GM19372 (cell line): ENCODE data around the gene KRT222.

Experiments
- ATAC-seq: cut with Tn5 transposase; IDR thresholded peaks from one replicate; pipeline ENCODE4 v1.9.1; 2021; ENCODE audit warnings: mild to moderate bottlenecking, low read depth, moderate library complexity; ENCODE audit not compliant: unreplicated experiment

The KRT222 gene

DNA sequence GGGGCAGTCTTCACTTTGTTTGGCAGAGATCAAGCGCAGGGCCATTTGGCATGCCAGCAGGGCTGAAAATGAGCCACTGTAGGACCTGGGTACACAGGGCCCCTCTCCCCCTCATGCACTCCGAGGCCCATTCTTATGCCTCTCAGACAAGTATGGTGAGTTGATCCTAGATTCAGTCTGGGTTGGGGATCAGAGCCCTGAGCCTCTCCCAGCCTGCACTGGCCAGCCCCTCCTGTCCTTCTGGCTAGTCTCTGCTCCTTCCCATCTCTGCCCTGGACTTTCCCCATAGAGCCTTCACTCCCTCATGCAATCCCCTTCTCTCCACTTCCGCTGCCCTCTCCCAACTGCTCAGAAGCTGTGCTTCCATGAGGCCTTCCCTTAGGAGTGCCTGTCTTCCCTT lies 48.4 kb downstream of the KRT222 start:
- no peak for ATAC-seq

- no peak for ATAC-seq
Observed at GRCh38 chr17:40615841-40616476, 49.0 kb downstream of the KRT222 start.

- peak; percentile 73 for ATAC-seq
Observed at GRCh38 chr17:40615068-40615840, 49.7 kb downstream of the KRT222 start.

- no peak for ATAC-seq
Observed at GRCh38 chr17:40614431-40615067, 50.4 kb downstream of the KRT222 start.

DNA sequence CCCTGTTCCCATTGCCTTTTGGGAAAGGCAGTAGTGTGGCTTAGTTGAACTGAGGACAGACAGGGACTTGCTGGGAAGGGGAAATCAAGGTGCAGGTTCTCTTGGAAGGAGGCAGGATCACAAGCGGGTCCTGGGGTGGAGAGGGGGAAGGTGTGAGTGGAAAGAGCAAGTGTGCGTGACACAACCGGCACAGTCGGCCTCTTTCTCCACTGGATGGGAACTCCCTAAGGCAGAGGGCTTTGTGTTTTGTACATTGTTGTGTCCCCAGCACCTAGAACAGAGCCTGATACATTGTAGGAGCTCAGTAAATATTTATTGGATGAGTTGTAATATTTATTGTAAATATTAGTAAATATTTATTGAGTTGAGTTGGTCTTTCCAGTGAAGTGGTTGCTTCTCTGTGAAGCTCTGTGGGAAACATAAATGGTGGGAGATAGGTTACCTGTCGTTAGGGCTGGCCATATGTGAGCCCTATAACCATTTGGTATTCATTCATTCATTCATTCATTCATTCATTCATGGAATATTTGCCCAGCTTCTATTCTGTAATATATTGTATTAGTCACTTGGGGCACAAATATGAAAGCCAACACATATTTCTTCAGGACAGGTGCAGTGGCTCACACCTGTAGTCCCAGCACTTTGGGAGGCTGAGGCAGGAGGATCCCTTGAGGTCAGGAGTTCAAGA lies 51.4 kb downstream of the KRT222 start:
- ATAC-seq: no peak

DNA sequence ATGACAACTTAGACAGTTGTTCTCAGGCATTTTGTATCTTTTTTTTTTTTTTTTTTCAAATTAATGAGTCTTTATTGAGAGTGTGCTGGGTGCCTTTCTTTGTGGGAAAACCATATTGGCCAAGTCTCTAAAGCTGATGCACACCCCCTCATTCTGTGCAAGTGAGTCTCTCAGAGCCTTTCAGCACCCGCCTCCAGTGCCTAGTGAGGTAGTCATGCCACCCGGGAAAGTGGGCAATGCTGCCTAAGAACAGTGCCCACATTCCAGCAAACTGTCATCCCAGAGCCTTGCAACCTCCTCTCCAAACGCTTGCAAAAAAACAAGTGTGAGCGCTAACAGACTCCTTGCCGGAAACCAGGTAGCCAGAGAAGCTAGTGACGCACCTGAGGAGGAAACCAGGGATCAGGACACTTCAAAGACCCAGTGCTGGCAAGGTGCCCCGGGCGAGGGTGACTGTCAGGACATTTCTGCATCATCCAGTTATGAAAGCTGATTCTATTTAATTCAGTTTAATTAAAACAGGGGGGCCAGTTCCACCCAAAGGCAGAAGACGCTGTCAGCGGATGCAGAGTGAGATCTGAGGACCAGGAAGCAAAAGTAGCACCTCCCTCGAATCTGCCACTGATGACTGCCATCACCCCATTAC lies 52.3 kb downstream of the KRT222 start:
- ATAC-seq: no peak

GRCh38 chr17:40611840-40612474 lies 53.0 kb downstream of the KRT222 start:
- no peak for ATAC-seq

DNA sequence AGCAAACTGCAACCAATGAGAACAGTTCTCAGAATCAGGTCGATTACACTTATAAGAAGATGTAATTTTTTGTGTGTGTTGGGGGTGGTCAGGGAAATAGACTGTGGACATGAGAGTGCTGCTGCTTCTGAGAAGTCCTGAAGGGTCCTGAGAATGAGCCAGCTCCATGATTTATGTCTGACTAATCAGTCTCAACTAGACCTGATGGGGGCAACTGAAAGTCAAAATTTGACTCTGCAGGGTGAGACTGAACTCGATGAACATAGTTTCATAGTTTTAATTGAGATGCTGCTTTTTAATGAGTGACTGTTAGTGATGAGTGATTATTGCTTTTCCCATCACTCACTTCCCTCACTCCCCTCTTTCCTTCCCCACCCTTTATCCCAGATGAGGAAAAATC lies 54.6 kb downstream of the KRT222 start:
- no peak for ATAC-seq

DNA sequence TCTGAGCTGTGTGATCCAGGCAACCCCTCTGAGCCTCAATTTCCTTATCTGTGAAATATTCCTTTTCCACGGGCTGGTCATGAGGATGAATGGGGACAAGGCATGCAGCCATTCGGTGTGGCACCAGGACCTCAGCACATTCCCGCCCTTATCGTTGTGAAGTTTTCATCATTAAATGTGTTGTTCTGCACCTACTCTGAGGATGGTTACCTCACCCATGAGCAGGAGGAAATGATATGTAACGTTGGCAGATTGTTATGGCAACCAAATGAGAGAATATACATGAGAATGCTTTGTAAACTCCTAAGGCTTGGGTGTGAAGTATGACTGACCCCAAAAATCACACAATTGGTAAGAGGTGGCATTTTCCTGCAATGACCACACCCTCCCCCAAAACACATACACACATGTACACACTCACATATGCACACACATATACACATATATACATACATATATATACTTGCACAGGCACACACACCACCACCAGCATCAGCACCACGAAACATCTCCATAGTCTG lies 56.9 kb downstream of the KRT222 start:
- ATAC-seq: no peak

DNA sequence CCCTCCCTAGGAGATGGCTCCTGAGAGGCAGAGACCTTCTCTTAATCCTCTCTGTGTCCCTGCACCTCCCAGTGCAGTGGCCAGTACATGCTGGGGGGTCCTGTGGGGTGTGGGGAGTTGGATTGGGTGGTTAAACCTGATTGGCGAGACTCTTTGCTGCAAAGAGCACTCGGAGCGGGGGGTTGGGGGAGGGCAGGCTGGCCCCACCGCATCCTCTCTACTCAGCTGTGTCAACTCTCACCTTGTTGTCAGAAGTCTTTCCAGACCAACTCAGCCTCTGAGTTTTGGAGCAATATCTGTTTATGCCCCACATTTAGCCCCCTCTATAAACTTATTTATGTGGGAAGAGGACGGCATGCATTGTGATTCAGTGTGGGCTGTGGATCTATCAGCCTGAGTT lies 57.3 kb downstream of the KRT222 start:
- no peak for ATAC-seq

- ATAC-seq: no peak
Observed at GRCh38 chr17:40606548-40607353, 58.2 kb downstream of the KRT222 start.

- ATAC-seq: no peak
Observed at GRCh38 chr17:40605306-40605705, 59.7 kb downstream of the KRT222 start.
